Common myeloid progenitor, CD34-positive (primary cell): Measurements from ENCODE around the gene INSYN1. TPM values are rescaled to one million over a fixed set of nuclear protein-coding genes. Genes with fewer than 3 reads are reported as not detected.

Source experiments
- CTCF ChIA-PET: fragments of 350-600 bp; sonication (Branson Sonifier 250); formaldehyde crosslinking; loops from one replicate; lab custom pipeline; 2021; ENCODE audit warnings: antibody characterized with exemption; lab: Charles Lee
- POLR2A ChIA-PET: fragments of 350-600 bp; sonication (Branson Sonifier 250); formaldehyde crosslinking; loops from one replicate; lab custom pipeline; 2021; ENCODE audit warnings: antibody characterized with exemption; lab: Charles Lee
- DNase-seq, 3 donors: peaks; one replicate each; pipeline versions ENCODE4 v3.0.0 to v3.0.0-alpha.2; 2013
- H3K27ac ChIP-seq, 2 experiments: 1 replicate in 1 of 2; 2 replicates in 1 of 2; pipeline ENCODE4 v1.7.0; 2013; ENCODE audit warnings: inconsistent platforms in 2 of 2, low read length in 2 of 2, mild to moderate bottlenecking in 2 of 2, low read depth in 1 of 2, moderate library complexity in 1 of 2; ENCODE audit not compliant: severe bottlenecking in 2 of 2, insufficient read depth in 1 of 2, poor library complexity in 1 of 2
- H3K27me3 ChIP-seq, 5 experiments: replicated peaks in 2 of 5; 1 replicate in 3 of 5; 2 replicates in 2 of 5; pipeline versions ENCODE4 v1.6.1 to v1.7.0; 2013; ENCODE audit warnings: low read length in 4 of 5, mild to moderate bottlenecking in 2 of 5, moderate library complexity in 2 of 5, inconsistent platforms in 1 of 5; ENCODE audit not compliant: insufficient read depth in 5 of 5, control insufficient read depth in 4 of 5
- H3K36me3 ChIP-seq, 4 experiments: 1 replicate in 2 of 4; 2 replicates in 2 of 4; pipeline versions ENCODE4 v1.6.1 to v1.7.0; 2013; ENCODE audit warnings: low read length in 3 of 4, control low read depth in 1 of 4, mild to moderate bottlenecking in 1 of 4; ENCODE audit not compliant: control insufficient read depth in 4 of 4, insufficient read depth in 4 of 4
- H3K4me1 ChIP-seq, 4 experiments: 1 replicate in 3 of 4; 2 replicates in 1 of 4; pipeline versions ENCODE4 v1.6.1 to v1.7.1; 2013; ENCODE audit warnings: low read length in 3 of 4, mild to moderate bottlenecking in 3 of 4, control low read depth in 1 of 4, inconsistent platforms in 1 of 4, moderate library complexity in 1 of 4; ENCODE audit not compliant: control insufficient read depth in 4 of 4, insufficient read depth in 4 of 4; ENCODE audit errors: control extremely low read depth in 1 of 4
- H3K4me3 ChIP-seq, 7 experiments: 1 replicate in 4 of 7; 2 replicates in 3 of 7; pipeline versions ENCODE4 v1.5.1 to v1.7.0; 2013; ENCODE audit warnings: mild to moderate bottlenecking in 7 of 7, low read length in 6 of 7, moderate library complexity in 6 of 7, inconsistent platforms in 2 of 7, low read depth in 2 of 7, control low read depth in 1 of 7; ENCODE audit not compliant: insufficient read depth in 4 of 7, control insufficient read depth in 1 of 7; ENCODE audit errors: extremely low read depth in 1 of 7
- H3K9me3 ChIP-seq, 5 experiments: 1 replicate in 4 of 5; 2 replicates in 1 of 5; pipeline versions ENCODE4 v1.6.1 to v1.7.1; 2013; ENCODE audit warnings: low read length in 4 of 5, mild to moderate bottlenecking in 2 of 5, inconsistent platforms in 1 of 5, low read depth in 1 of 5, moderate library complexity in 1 of 5; ENCODE audit not compliant: control insufficient read depth in 4 of 5, insufficient read depth in 2 of 5; ENCODE audit errors: control extremely low read depth in 1 of 5
- WGBS: methylation state at CpG from one replicate; pipeline ENCODE4 v1.1.5; 2013; ENCODE audit not compliant: insufficient coverage; 5-methylcytosine and 5-hydroxymethylcytosine counted together
- polyA plus RNA-seq: library from polyadenylated mRNA; unstranded; fragments of 120-200 nt; gene quantifications from one replicate; pipeline ENCODE4 v1.2.1, GENCODE V29; 2013

The INSYN1 gene, protein sequence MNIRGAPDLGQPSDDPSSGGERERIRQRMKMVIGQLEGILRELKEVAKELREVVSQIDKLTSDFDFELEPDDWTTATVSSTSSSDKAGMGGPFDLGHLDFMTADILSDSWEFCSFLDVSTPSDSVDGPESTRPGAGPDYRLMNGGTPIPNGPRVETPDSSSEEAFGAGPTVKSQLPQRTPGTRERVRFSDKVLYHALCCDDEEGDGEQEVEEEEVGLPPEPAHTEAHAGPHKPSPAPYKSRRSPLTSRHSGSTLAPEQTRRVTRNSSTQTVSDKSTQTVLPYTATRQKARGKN
- polyA plus RNA-seq = under 0.01 TPM

DNA sequence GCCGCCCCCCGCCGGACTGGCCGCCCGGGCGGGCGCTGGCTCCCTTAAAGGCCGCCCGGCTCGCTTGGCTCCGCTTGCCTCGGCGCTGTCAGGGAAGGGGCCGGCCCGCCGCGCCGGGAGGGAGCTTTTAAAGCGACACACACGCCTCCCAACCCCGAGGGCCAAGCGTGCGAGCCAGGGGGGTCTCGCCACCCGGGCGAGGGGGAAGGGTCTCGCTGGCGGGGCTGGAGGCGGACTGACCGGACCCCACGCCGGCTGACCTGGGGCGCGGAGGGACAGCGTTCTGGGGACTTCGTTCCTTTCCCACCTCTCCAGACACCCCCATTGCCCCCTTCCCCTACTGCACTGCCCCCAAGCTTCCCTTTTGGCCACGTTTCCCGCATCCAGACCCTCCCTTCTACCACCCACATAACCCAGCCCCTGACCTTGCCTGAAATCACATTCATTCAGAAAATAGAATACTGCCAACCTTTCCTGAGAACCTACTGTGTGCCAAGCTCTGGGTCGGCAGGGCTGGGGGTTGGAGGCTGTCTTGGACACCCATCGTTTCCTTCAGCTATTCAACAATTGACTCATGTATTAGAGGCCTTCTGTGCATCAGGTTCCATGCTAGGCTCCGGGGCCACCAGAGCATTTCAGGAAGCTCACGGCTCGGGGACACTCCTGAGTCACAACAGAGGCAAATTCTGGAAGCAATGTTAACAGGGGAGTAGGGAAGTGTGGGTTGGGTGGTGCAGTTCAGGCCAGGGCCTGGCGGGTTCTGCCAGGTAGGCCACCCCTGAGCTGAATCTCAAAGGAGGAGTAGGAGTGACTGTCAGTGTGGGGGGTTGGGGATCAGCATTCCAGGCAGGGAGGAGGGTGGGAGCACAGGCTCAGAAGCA, at the start of gene INSYN1:
TSS of gene INSYN1 (minus strand) at position 102 of the 881 bp plus-strand sequence. CDS start 2,221 bp downstream, outside the sequence.
- POLR2A ChIA-PET = no interaction called here
- Histone ChIP-seq H3K4me1 (peaks cover 0 to 11% (median 5%) of the 10 kb centered on the region in 4 experiments), H3K27me3 (peaks cover 2 to 96% (median 25%) of the 10 kb centered on the region in 5 experiments), H3K9me3 (no peaks in the 10 kb centered on the region), H3K4me3 (peak within 1 kb of the TSS in 5 of 7 experiments; percentile 23 to 53 (median 42)), H3K36me3 (no peaks in the 10 kb centered on the region), H3K27ac (no peak within 1 kb of the TSS)
- CTCF ChIA-PET = interaction anchor here (0.8 kb wide), 1 partner anchor 37 kb away, joined by 3 read pairs; no protein-coding TSS in a partner anchor
- WGBS = 13% methylated on average over 37 of the region's 44 CpGs
- peak in 2 of 3 donors; percentile 11 to 34 for DNase-seq

DNA sequence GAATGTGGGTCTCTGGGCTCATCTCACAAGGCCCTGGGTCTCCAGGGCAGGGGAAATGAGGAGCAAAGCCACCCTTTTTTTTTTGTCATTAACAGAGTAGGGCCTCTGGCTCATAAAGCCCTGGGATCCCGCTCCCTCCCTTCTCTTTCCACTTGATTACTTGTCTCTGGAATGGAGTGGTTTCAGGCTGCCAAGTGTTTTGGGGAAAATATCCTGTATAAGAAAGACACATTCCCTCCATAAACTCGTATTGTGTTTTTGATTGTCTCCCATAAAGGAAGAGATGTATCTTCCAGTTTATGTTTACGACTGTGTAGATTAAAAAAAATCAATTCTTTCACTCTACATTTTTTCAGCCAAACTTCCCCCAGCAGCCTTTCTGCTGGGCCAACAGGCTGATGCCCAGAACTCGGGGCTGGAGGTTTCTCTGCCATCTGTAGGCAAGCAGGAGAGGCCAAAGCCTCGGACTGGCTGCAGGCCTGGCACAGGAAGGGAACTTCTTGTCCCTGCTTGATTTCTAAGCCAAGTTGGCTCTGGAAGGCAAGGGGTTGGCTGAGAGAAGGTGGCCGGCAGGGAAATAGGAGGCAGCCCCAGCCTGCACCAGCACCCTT, 49.4 kb upstream of the INSYN1 start:
- ChIA-PET CTCF (no interaction called here), POLR2A (no interaction called here)
- Histone ChIP-seq H3K4me1 (peaks cover 0 to 20% (median 14%) of the 10 kb centered on the region in 4 experiments), H3K4me3 (no peak overlapping the region), H3K9me3 (no peaks in the 10 kb centered on the region), H3K27me3 (no peaks in the 10 kb centered on the region), H3K36me3 (no peaks in the 10 kb centered on the region), H3K27ac (no peak overlapping the region)
- no peak for DNase-seq
- 93% methylated on average over 3 of the region's 6 CpGs for WGBS

DNA sequence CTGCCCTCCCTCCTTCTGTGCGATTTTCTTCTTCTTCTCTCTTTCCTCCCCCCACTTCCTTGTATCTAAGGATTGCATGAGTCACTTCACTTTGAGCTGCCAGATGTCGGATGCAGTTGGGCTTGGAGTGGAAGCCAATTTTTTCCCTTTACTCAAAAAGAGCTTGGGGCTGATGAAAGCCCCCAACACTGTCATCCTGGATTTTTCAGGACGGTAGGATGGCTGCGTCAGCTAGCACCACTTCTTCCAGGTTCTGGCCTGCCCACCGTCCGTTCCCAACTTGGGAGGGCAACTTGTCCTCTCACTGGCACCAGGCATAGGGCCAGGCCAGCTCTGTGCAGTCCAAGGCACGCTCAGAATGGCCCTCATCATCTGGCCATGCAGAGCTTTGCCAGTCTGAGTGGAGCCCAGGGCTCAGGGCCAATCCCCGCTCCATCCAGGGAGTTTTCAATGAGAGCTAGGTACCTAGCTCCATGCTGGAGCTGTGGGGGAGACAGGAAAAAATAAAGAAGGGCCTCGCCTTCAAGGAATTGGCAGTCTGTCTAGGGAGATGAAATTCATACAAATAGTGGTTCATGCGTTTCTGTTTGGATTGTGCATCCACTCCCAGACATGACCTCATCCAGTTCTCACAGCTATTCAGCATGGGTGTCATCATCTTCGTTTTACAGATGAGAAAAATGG, 47.7 kb upstream of the INSYN1 start:
- no peak overlapping the region for H3K4me3 ChIP-seq
- H3K27me3 ChIP-seq = no peaks in the 10 kb centered on the region
- H3K27ac ChIP-seq = no peak overlapping the region
- peaks cover 0 to 20% (median 14%) of the 10 kb centered on the region in 4 experiments for H3K4me1 ChIP-seq
- 86% methylated on average over 6 of the region's 11 CpGs for WGBS
- POLR2A ChIA-PET = no interaction called here
- peak; percentile 7 to 61 (median 44) for DNase-seq
- H3K9me3 ChIP-seq = no peaks in the 10 kb centered on the region
- no peaks in the 10 kb centered on the region for H3K36me3 ChIP-seq
- CTCF ChIA-PET = interaction anchor here (1.0 kb wide), 1 partner anchor 32 kb away, joined by 3 read pairs; no protein-coding TSS in a partner anchor

DNA sequence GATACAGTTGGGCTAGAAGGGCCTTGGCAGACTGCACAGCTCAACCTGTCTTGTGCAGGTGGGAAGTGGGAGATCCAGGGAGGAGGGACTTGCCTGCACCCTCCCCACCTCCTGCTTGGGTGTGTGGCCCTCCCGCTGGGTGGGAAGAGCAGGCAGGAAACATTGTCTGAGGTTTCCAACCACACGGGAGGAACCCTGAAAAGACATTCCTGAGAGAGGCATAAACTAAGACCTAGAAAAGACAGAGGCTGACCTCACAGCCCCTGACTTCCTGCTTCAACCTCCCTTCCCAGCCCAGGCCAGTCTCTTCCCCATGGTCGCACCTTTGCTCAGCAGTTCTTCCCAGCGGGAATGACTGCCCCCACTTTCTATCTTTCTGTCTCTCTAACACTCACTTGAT, 46.3 kb upstream of the INSYN1 start:
- peak in 1 of 3 donors; percentile 5 for DNase-seq
- Histone ChIP-seq H3K4me1 (peaks cover 0 to 20% (median 14%) of the 10 kb centered on the region in 4 experiments), H3K4me3 (no peak overlapping the region), H3K27ac (no peak overlapping the region), H3K9me3 (no peaks in the 10 kb centered on the region), H3K36me3 (no peaks in the 10 kb centered on the region), H3K27me3 (no peaks in the 10 kb centered on the region)
- 19% methylated on average over 2 of the region's 4 CpGs for WGBS
- POLR2A ChIA-PET = no interaction called here
- CTCF ChIA-PET = no interaction called here

DNA sequence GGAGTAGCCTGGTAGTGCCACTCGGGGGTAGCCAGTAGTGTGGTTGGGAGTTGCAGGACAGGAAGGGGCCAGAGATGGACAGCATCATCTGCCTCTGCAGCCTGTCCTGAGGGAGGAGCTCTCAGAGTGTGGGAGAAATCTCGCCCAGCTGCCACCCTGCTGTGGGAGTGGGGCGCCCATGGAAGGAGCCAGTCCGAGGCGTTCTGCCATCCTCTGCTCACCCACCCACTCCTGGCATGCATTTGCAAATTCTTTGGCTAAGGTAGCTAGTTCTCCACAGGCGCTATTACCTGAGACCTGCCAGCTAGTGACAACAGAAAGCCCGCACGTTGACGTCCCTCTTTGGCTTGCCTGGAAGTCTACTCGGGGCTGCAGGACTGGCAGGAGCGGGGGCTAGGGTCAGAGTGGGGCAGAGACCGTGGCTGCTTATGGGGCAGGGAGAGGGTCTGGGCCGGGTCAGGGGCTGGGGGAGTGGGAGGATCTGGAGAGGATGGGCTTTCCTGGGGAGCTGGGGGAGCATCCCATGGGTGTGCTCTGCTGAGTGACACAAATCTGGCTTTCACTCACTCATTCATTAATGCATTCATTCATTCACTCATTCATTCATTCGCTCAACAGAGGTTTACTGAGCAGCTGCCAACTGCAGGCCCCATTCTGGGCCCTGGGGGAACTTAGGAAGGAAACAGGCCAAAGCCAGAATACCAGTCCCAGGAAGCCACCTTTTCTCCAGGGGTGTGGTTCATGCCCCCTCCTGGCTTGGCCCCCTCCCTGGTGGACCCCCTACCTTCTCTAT, 44.4 kb upstream of the INSYN1 start:
- 99% methylated on average over 12 of the region's 14 CpGs for WGBS
- Histone ChIP-seq H3K27me3 (no peaks in the 10 kb centered on the region), H3K4me1 (peaks cover 0 to 20% (median 14%) of the 10 kb centered on the region in 4 experiments), H3K36me3 (no peaks in the 10 kb centered on the region), H3K4me3 (no peak overlapping the region), H3K9me3 (no peaks in the 10 kb centered on the region), H3K27ac (no peak overlapping the region)
- POLR2A ChIA-PET = no interaction called here
- DNase-seq = no peak
- CTCF ChIA-PET = no interaction called here

DNA sequence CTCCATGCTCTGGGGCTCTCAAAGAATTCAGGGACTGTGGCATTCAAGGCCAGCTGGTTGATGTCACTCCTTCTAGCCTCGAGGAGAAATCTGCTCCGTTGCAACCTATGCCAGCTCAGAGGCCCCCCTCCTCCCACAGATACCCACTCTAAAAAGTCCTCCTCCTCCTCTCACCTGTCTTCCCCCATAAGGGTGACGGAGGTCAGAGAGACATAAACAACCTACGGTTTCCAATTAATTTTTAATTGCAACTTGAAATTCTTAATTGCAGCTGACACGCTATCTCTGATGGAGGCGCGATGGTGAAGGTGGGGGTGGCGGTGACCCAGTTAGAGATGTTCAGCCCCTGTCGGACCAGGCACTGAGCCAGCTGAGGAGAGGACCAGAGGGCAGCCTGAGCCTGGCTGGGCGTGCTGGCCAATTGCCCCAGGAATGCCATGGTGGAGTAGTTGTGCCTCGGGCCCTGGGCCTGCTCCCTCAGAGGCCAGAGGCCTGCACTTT, 43.2 kb upstream of the INSYN1 start:
- 96% methylated on average over 10 of the region's 11 CpGs for WGBS
- ChIA-PET CTCF (no interaction called here), POLR2A (no interaction called here)

More for the DNA sequence above, 43.2 kb upstream of the INSYN1 start:
- Histone ChIP-seq H3K27ac (no peak overlapping the region), H3K4me1 (peaks cover 0 to 20% (median 14%) of the 10 kb centered on the region in 4 experiments), H3K27me3 (no peaks in the 10 kb centered on the region), H3K9me3 (no peaks in the 10 kb centered on the region), H3K36me3 (no peaks in the 10 kb centered on the region), H3K4me3 (no peak overlapping the region)
- no peak for DNase-seq
